Placental epithelial cell (primary cell): ENCODE measurements around the gene WDR55. TPM values are rescaled to one million over a fixed set of nuclear protein-coding genes. Genes with fewer than 3 reads are reported as not detected.

Experiments used
- small RNA-seq: library from RNA; depleted of rRNA; stranded (forward); fragments of <200 nt; gene quantifications from one replicate; pipeline ENCODE3, GENCODE V24; 2012
- total RNA-seq: library from RNA; depleted of rRNA; stranded (reverse); fragments of >200 nt; gene quantifications from 2 replicates; pipeline ENCODE4 v1.2.3, GENCODE V29; 2012

The WDR55 gene
- 31.0 and 37.1 TPM in 2 replicates for total RNA-seq

GRCh38 chr5:140664359-140665119 is at the start of gene WDR55:
Gene WDR55, plus strand, starts transcription at chr5:140664904. Its CDS starts 9 bp downstream, at chr5:140664913.

GRCh38 chr5:140633021-140633471 is 31.7 kb upstream of the WDR55 start, which contains the start of gene CD14:
Gene CD14, minus strand, starts transcription at chr5:140633175. Its CDS starts 104 bp downstream, at chr5:140633071.

GRCh38 chr5:140639148-140639981 is 25.3 kb upstream of the WDR55 start, which contains the start of gene TMCO6:
Gene TMCO6, plus strand, starts transcription at chr5:140639451. Its CDS starts 77 bp downstream, at chr5:140639528.

GRCh38 chr5:140673187-140673976 is 8.7 kb downstream of the WDR55 start, which contains the start of gene DND1:
Gene DND1, minus strand, starts transcription at chr5:140673576. Its CDS starts 34 bp downstream, at chr5:140673542.

GRCh38 chr5:140690941-140691924 is 26.5 kb downstream of the WDR55 start, which contains the start of the genes HARS1 and HARS2:
Gene HARS1, minus strand, starts transcription at chr5:140691370. Its CDS starts 66 bp downstream, at chr5:140691304.
Gene HARS2, plus strand, starts transcription at chr5:140691455. Its CDS starts 194 bp downstream, at chr5:140691649.

GRCh38 chr5:140700177-140701144 is 35.8 kb downstream of the WDR55 start, which contains the start of gene ZMAT2:
Gene ZMAT2, plus strand, starts transcription at chr5:140700447. Its CDS starts 14 bp downstream, at chr5:140700461.

Small RNA genes lying within 50 kb of the gene (small RNA-seq; reads per million reads assigned to genes)
- gene VTRNA1-1 (17.3 reads per million, percentile 96 among the genes with 10 or more reads in this experiment), gene VTRNA1-2 (21.2 reads per million, percentile 97 among the genes with 10 or more reads in this experiment)

Other genes with a start within 250 kb of the WDR55 start
- 0.87 and 3.1 TPM in 2 replicates for gene EIF4EBP3, start 117.2 kb upstream of the WDR55 start, total RNA-seq
- gene SRA1, start 107.4 kb upstream of the WDR55 start, total RNA-seq, result 22.8 and 40.1 TPM in 2 replicates
- 30.1 and 36.9 TPM in 2 replicates for gene APBB3, start 100.3 kb upstream of the WDR55 start, total RNA-seq
- gene SLC35A4, start 100.1 kb upstream of the WDR55 start, total RNA-seq, result 17.3 and 47.3 TPM in 2 replicates
- 0.33 TPM in 1 of 2 replicates, not detected in the other for gene CD14, start 31.7 kb upstream of the WDR55 start, total RNA-seq
- 7.8 and 9.0 TPM in 2 replicates for gene TMCO6, start 25.5 kb upstream of the WDR55 start, total RNA-seq
- gene NDUFA2, start 17.3 kb upstream of the WDR55 start, total RNA-seq, result 28.8 and 44.4 TPM in 2 replicates
- gene IK, start 17.1 kb upstream of the WDR55 start, total RNA-seq, result 76.9 and 102 TPM in 2 replicates
- 0.76 and 0.79 TPM in 2 replicates for gene DND1, start 8.7 kb downstream of the WDR55 start, total RNA-seq
- 45.1 and 53.8 TPM in 2 replicates for gene HARS1, start 26.5 kb downstream of the WDR55 start, total RNA-seq
- 38.0 and 47.9 TPM in 2 replicates for gene HARS2, start 26.6 kb downstream of the WDR55 start, total RNA-seq
- 26.1 and 40.8 TPM in 2 replicates for gene ZMAT2, start 35.5 kb downstream of the WDR55 start, total RNA-seq
- not detected in 2 replicates for gene PCDHA1, start 121.2 kb downstream of the WDR55 start, total RNA-seq
- gene PCDHA2, start 129.9 kb downstream of the WDR55 start, total RNA-seq, result under 0.01 TPM in 1 of 2 replicates, not detected in the other
- gene PCDHA3, start 136.2 kb downstream of the WDR55 start, total RNA-seq, result 0.11 and 0.39 TPM in 2 replicates
- gene PCDHA4, start 142.2 kb downstream of the WDR55 start, total RNA-seq, result 0.79 and 0.87 TPM in 2 replicates
- gene PCDHA5, start 156.7 kb downstream of the WDR55 start, total RNA-seq, result under 0.01 and 0.11 TPM in 2 replicates
- 0.22 and 0.39 TPM in 2 replicates for gene PCDHA6, start 163.1 kb downstream of the WDR55 start, total RNA-seq
- gene PCDHA7, start 169.4 kb downstream of the WDR55 start, total RNA-seq, result 0.54 and 1.2 TPM in 2 replicates
- gene PCDHA8, start 176.3 kb downstream of the WDR55 start, total RNA-seq, result 0.11 and 0.39 TPM in 2 replicates
- under 0.01 TPM in 2 replicates for gene PCDHA9, start 183.5 kb downstream of the WDR55 start, total RNA-seq
- 0.11 and 0.39 TPM in 2 replicates for gene PCDHA10, start 191.0 kb downstream of the WDR55 start, total RNA-seq
- gene PCDHA11, start 204.1 kb downstream of the WDR55 start, total RNA-seq, result under 0.01 and 0.11 TPM in 2 replicates
- under 0.01 and 0.11 TPM in 2 replicates for gene PCDHA12, start 210.4 kb downstream of the WDR55 start, total RNA-seq
- gene PCDHA13, start 217.2 kb downstream of the WDR55 start, total RNA-seq, result 0.11 and 0.39 TPM in 2 replicates